GM12891 (cell line): ENCODE measurements around the gene UGCG.

Source experiments
- DNase-seq: peaks from one replicate; pipeline ENCODE4 v3.0.0; 2011; ENCODE audit warnings: low spot score; ENCODE audit not compliant: insufficient read length
- FAIRE-seq: peaks from 2 replicates; lab custom pipeline; 2011; peaks lifted over from hg19 to GRCh38; lab: Jason Lieb, UNC
- PAX5 ChIP-seq: IDR thresholded peaks from 2 replicates; pipeline ENCODE4 v1.6.1; 2011; ENCODE audit warnings: low read length, moderate library complexity, mild to moderate bottlenecking; ENCODE audit not compliant: insufficient read depth, severe bottlenecking
- POLR2A ChIP-seq: IDR thresholded peaks from 2 replicates; pipeline ENCODE4 v1.6.1; 2011; ENCODE audit warnings: low read depth, low read length, control low read depth
- POLR2AphosphoS5 ChIP-seq: IDR thresholded peaks from 2 replicates; pipeline ENCODE4 v1.6.1; 2011; ENCODE audit warnings: low read depth, low read length, control low read depth
- POU2F2 ChIP-seq: IDR thresholded peaks from 2 replicates; pipeline ENCODE4 v1.6.1; 2011; ENCODE audit warnings: low read depth, mild to moderate bottlenecking, control low read depth, low read length, moderate library complexity
- SPI1 ChIP-seq: IDR thresholded peaks from 2 replicates; pipeline ENCODE4 v1.6.1; 2011; ENCODE audit warnings: low read depth, low read length, control low read depth
- TAF1 ChIP-seq: IDR thresholded peaks from 2 replicates; pipeline ENCODE4 v1.6.1; 2011; ENCODE audit warnings: low read depth, low read length, control low read depth

The UGCG gene

GRCh38 chr9:111980398-111980797, 83.8 kb downstream of the UGCG start:
- peak; percentile 23 for FAIRE-seq
- no peak for TF ChIP-seq POLR2A
- TF ChIP-seq POLR2AphosphoS5: no peak
- no peak for TF ChIP-seq TAF1
- TF ChIP-seq POU2F2: no peak
- no peak for TF ChIP-seq SPI1
- no peak for TF ChIP-seq PAX5
- DNase-seq: no peak

GRCh38 chr9:111983484-111983908, 86.9 kb downstream of the UGCG start:
- FAIRE-seq: peak; percentile 94
- TF ChIP-seq PAX5: no peak
- peak; percentile 87 for TF ChIP-seq SPI1
- TF ChIP-seq TAF1: 0 out of 2 replicates have a peak, but pooled peaks have one; percentile 32
- TF ChIP-seq POLR2A: peak; percentile 83
- peak; percentile 87 for TF ChIP-seq POLR2AphosphoS5
- no peak for TF ChIP-seq POU2F2
- DNase-seq: peak; percentile 21

GRCh38 chr9:111984086-111984802, 87.6 kb downstream of the UGCG start:
- FAIRE-seq (no peak), DNase-seq (no peak)
- TF ChIP-seq POLR2AphosphoS5 (no peak), POU2F2 (peak; percentile 39; the same call in 1 of the 2 replicates)
